Esophagus muscularis mucosa (tissue), 4 donors: ENCODE data around the gene B4GALNT2. TPM values are rescaled to one million over a fixed set of nuclear protein-coding genes. Genes with fewer than 3 reads are reported as not detected.

ENCODE experiments used
- DNase-seq: peaks from one replicate; pipeline ENCODE4 v3.0.0-alpha.2; 2017; ENCODE audit errors: extremely low spot score
- H3K27ac ChIP-seq, 4 donors: fragments of 200-600 bp; sonication (generic); replicated peaks in 1 of 4; 1 replicate in 3 of 4; 2 replicates in 1 of 4; pipeline ENCODE4 v1.5.1; 2016 to 2019; ENCODE audit warnings: mild to moderate bottlenecking in 1 of 4
- H3K27me3 ChIP-seq, 4 donors: fragments of 200-600 bp; sonication (generic); one replicate each; pipeline versions ENCODE4 v1.5.1 to v1.6.0; 2016 to 2019
- H3K36me3 ChIP-seq, 4 donors: fragments of 200-600 bp; sonication (generic); one replicate each; pipeline ENCODE4 v1.5.1; 2016 to 2019
- H3K4me1 ChIP-seq, 4 donors: fragments of 200-600 bp; sonication (generic); one replicate each; pipeline ENCODE4 v1.5.1; 2016 to 2019
- H3K4me3 ChIP-seq, 4 donors: fragments of 200-600 bp; sonication (generic); 1 replicate in 2 of 4; 2 replicates in 2 of 4; pipeline ENCODE4 v1.5.1; 2016 to 2019; ENCODE audit warnings: mild to moderate bottlenecking in 4 of 4, moderate library complexity in 1 of 4
- H3K9me3 ChIP-seq, 4 donors: fragments of 200-600 bp; sonication (generic); 1 replicate in 3 of 4; 2 replicates in 1 of 4; pipeline ENCODE4 v1.5.1; 2016 to 2019
- CTCF ChIP-seq, 3 experiments: fragments of 200-600 bp in 2 of 3; fragments of 450-650 bp in 1 of 3; sonication (generic) in 2 of 3; IDR thresholded peaks; one replicate each; pipeline ENCODE4 v1.5.1; 2017 to 2019; ENCODE audit warnings: antibody characterized with exemption in 3 of 3, mild to moderate bottlenecking in 2 of 3, moderate library complexity in 1 of 3
- EP300 ChIP-seq: sonication (generic); formaldehyde crosslinking; IDR thresholded peaks from one replicate; pipeline ENCODE4 v1.6.1; 2017; ENCODE audit warnings: antibody characterized with exemption
- POLR2A ChIP-seq: fragments of 450-650 bp; IDR thresholded peaks from one replicate; pipeline ENCODE4 v1.6.1; 2017; ENCODE audit warnings: antibody characterized with exemption, moderate library complexity, mild to moderate bottlenecking, low read depth
- POLR2AphosphoS5 ChIP-seq, 2 donors: sonication (generic); formaldehyde crosslinking; IDR thresholded peaks; one replicate each; pipeline ENCODE4 v1.6.1; 2017; ENCODE audit warnings: antibody characterized with exemption in 2 of 2
- WGBS: methylation state at CpG from one replicate; pipeline ENCODE4 v1.1.5; 2018; 5-methylcytosine and 5-hydroxymethylcytosine counted together
- intact Hi-C: fragments of 100-400 bp; cut with DNase I; formaldehyde crosslinking; loops from one replicate; pipeline ENCODE4 v1.15.1; 2023
- total RNA-seq, 4 donors: library from RNA; depleted of rRNA; stranded (reverse); fragments of >200 nt; gene quantifications; one replicate each; pipeline versions ENCODE4 v1.1.0 to v1.2.1, GENCODE V29; 2016

Gene B4GALNT2
- total RNA-seq, 4 donors from 2014 or later = not detected

GRCh38 chr17:49216482-49216881 lies 83.9 kb downstream of the B4GALNT2 start:
- H3K36me3 ChIP-seq = peaks cover 0 to 24% (median 2%) of the 10 kb centered on the region in 4 donors
- H3K9me3 ChIP-seq = no peaks in the 10 kb centered on the region
- intact Hi-C loops = no loop called here
- H3K27ac ChIP-seq = peak overlapping the region in 3 of 4 donors; percentile 13 to 53 (median 50)
- no peak overlapping the region for H3K4me3 ChIP-seq
- H3K4me1 ChIP-seq = peaks cover 20 to 52% (median 42%) of the 10 kb centered on the region in 4 donors
- 92% methylated on average over 6 of the region's 13 CpGs for WGBS
- no peak for TF ChIP-seq CTCF (IDR thresholded peaks at IDR 0.05)
- no peak for TF ChIP-seq POLR2A
- no peak for TF ChIP-seq POLR2AphosphoS5 (IDR thresholded peaks at IDR 0.05)
- TF ChIP-seq EP300 = no peak
- DNase-seq = no peak
- H3K27me3 ChIP-seq = peaks cover 0 to 38% (median 5%) of the 10 kb centered on the region in 4 donors

GRCh38 chr17:49216953-49217650 lies 84.5 kb downstream of the B4GALNT2 start:
- Histone ChIP-seq H3K4me3 (no peak overlapping the region), H3K36me3 (peaks cover 0 to 26% (median 2%) of the 10 kb centered on the region in 4 donors), H3K27me3 (peaks cover 0 to 45% (median 5%) of the 10 kb centered on the region in 4 donors), H3K4me1 (peaks cover 20 to 52% (median 42%) of the 10 kb centered on the region in 4 donors), H3K27ac (peak overlapping the region in 3 of 4 donors; percentile 12 to 53 (median 44)), H3K9me3 (no peaks in the 10 kb centered on the region)
- TF ChIP-seq CTCF (IDR thresholded peaks at IDR 0.05) = no peak
- peak; percentile 38 to 65 for TF ChIP-seq POLR2AphosphoS5 (IDR thresholded peaks at IDR 0.05)
- DNase-seq = no peak
- intact Hi-C loops = no loop called here
- 68% methylated on average over 11 of the region's 11 CpGs for WGBS

- Histone ChIP-seq H3K27ac (peak overlapping the region in 2 of 4 donors; percentile 12 to 44), H3K9me3 (no peaks in the 10 kb centered on the region), H3K36me3 (peaks cover 0 to 33% (median 2%) of the 10 kb centered on the region in 4 donors), H3K4me3 (no peak overlapping the region), H3K27me3 (peaks cover 0 to 52% (median 5%) of the 10 kb centered on the region in 4 donors), H3K4me1 (peaks cover 22 to 50% (median 40%) of the 10 kb centered on the region in 4 donors)
- intact Hi-C loops = no loop called here
- DNase-seq = no peak
- TF ChIP-seq EP300 (no peak), CTCF (IDR thresholded peaks at IDR 0.05) (no peak), POLR2A (no peak), POLR2AphosphoS5 (IDR thresholded peaks at IDR 0.05) (peak; percentile 30)
- 70% methylated on average over 17 of the region's 17 CpGs for WGBS
These were observed 85.3 kb downstream of the B4GALNT2 start for GRCh38 chr17:49217651-49218413.

GRCh38 chr17:49218941-49219913 lies 86.7 kb downstream of the B4GALNT2 start:
- peaks cover 0 to 66% (median 12%) of the 10 kb centered on the region in 4 donors for H3K27me3 ChIP-seq
- no peak for TF ChIP-seq CTCF (IDR thresholded peaks at IDR 0.05)
- no peak for TF ChIP-seq POLR2AphosphoS5 (IDR thresholded peaks at IDR 0.05)
- TF ChIP-seq POLR2A = no peak
- TF ChIP-seq EP300 = no peak
- H3K4me3 ChIP-seq = peak overlapping the region in 1 of 4 donors; percentile 12
- no peaks in the 10 kb centered on the region for H3K9me3 ChIP-seq
- H3K27ac ChIP-seq = peak overlapping the region in 1 of 4 donors; percentile 14
- 40% methylated on average over 32 of the region's 37 CpGs for WGBS
- DNase-seq = no peak
- intact Hi-C loops = no loop called here
- H3K36me3 ChIP-seq = peaks cover 0 to 35% (median 2%) of the 10 kb centered on the region in 4 donors
- peaks cover 35 to 51% (median 44%) of the 10 kb centered on the region in 4 donors for H3K4me1 ChIP-seq
